GM23338 (cell line): ENCODE data around the gene MAP3K10.
"Not testable (repeated sequence)": the region's sequence is repeated elsewhere in the genome, so short reads cannot be mapped to it uniquely, and the experiment has no call there.

Experiments
- CREB1 ChIP-seq: fragments of 250-450 bp; sonication (Bioruptor Pico); IDR thresholded peaks from 2 replicates; pipeline ENCODE4 v1.5.0; 2020; ENCODE audit warnings: low read depth, mild to moderate bottlenecking, moderate library complexity
- CTCF ChIP-seq, 2 experiments: fragments of 200-600 bp in 1 of 2; sonication (generic) in 1 of 2; conservative IDR thresholded peaks; 2 replicates each; pipeline versions ENCODE4 v1.5.1 to v1.6.1; 2016 to 2017; ENCODE audit warnings: antibody characterized with exemption in 2 of 2, low read depth in 2 of 2, mild to moderate bottlenecking in 2 of 2, moderate library complexity in 1 of 2
- EZH2 ChIP-seq: fragments of 200-600 bp; sonication (generic); IDR thresholded peaks from one replicate; pipeline ENCODE4 v1.8.0; 2017; ENCODE audit warnings: antibody characterized with exemption, mild to moderate bottlenecking, low read depth; ENCODE audit not compliant: unreplicated experiment
- EZH2phosphoT487 ChIP-seq: fragments of 200-600 bp; sonication (generic); IDR thresholded peaks from one replicate; pipeline ENCODE4 v1.8.1; 2018; ENCODE audit warnings: antibody characterized with exemption; ENCODE audit not compliant: unreplicated experiment
- JUNB ChIP-seq: IDR thresholded peaks from one replicate; pipeline ENCODE4 v1.6.1; 2016; ENCODE audit warnings: antibody characterized with exemption; ENCODE audit not compliant: unreplicated experiment
- POLR2AphosphoS5 ChIP-seq: IDR thresholded peaks from 2 replicates; pipeline ENCODE4 v1.6.1; 2016; ENCODE audit warnings: antibody characterized with exemption, low read depth
- REST ChIP-seq: IDR thresholded peaks from one replicate; pipeline ENCODE4 v1.6.1; 2018; ENCODE audit warnings: antibody characterized with exemption; ENCODE audit not compliant: unreplicated experiment
- ZNF114 ChIP-seq: fragments of 250-450 bp; sonication (Bioruptor Pico); IDR thresholded peaks from 2 replicates; pipeline ENCODE4 v1.5.0; 2020; ENCODE audit warnings: mild to moderate bottlenecking, moderate library complexity
- ZNF331 ChIP-seq: fragments of 250-450 bp; sonication (Bioruptor Pico); IDR thresholded peaks from 2 replicates; pipeline ENCODE4 v1.5.0; 2020; ENCODE audit warnings: low read depth, mild to moderate bottlenecking, moderate library complexity
- TF ChIP-seq, protein P1 (sequence below): IDR thresholded peaks from 2 replicates; pipeline ENCODE4 v1.6.1; 2016; ENCODE audit warnings: antibody characterized with exemption

DNA sequence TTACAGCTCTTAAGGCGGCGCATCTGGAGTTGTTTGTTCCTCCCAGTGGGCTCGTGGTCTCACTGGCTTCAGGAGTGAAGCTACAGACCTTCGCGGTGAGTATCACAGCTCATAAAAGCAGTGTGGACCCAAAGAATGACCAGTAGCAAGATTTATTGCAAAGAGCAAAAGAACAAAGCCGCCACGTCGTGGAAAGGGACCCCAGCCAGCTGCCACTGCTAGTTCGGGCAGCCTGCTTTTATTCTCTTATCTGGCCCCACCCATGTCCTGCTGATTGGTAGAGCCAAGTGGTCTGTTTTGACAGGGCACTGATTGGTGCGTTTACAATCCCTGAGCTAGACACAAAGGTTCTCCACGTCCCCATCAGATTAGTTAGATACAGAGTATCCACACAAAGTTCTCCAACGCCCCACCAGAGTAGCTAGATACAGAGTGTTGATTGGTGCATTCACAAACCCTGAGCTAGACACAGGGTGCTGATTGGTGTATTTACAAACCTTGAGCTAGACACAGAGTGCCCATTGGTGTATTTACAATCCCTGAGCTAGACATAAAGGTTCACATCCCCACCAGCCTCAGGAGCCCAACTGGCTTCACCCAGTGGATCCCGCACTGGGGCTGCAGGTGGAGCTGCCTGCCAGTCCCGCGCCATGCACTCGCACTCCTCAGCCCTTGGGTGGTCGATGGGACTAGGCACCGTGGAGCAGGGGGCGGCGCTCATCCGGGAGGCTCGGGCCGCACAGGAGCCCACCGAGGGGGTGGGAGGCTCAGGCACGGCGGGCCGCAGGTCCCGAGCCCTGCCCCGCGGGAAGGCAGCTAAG lies 21.5 kb upstream of the MAP3K10 start:
- not testable (repeated sequence) for TF ChIP-seq CTCF (conservative IDR thresholded peaks at IDR 0.05; ENCODE audit: low read depth in 2 of 2); EZH2; ZNF331 (CRISPR knock-in tag); POLR2AphosphoS5; CREB1 (CRISPR knock-in tag); REST; ZNF114; JUNB; EZH2phosphoT487
- TF ChIP-seq, protein P1, sequence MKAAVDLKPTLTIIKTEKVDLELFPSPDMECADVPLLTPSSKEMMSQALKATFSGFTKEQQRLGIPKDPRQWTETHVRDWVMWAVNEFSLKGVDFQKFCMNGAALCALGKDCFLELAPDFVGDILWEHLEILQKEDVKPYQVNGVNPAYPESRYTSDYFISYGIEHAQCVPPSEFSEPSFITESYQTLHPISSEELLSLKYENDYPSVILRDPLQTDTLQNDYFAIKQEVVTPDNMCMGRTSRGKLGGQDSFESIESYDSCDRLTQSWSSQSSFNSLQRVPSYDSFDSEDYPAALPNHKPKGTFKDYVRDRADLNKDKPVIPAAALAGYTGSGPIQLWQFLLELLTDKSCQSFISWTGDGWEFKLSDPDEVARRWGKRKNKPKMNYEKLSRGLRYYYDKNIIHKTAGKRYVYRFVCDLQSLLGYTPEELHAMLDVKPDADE, result not testable (repeated sequence)
